ENCODE data around the gene SYTL3. TPM values are rescaled to one million over a fixed set of nuclear protein-coding genes. Genes with fewer than 3 reads are reported as not detected.
A peak's percentile ranks its signal among the peaks of the same experiment; 100 is the strongest.

The SYTL3 gene
- total and polyA plus RNA-seq, 2 of the 8 experiments (the other 6 are each of a cell fraction or from before 2014, with no cell fraction given), result 0.27 to 0.99 TPM

- TF ChIP-seq ATF2 (IDR thresholded peaks at IDR 0.05; ENCODE audit: low read length) (peak; percentile 41; the same call in 1 of the 2 replicates), RBBP5 (IDR thresholded peaks at IDR 0.05; ENCODE audit: borderline replicate concordance, low read depth, low read length) (peak; percentile 82), MAFK (IDR thresholded peaks at IDR 0.05; ENCODE audit: low read depth, low read length) (no peak), RNF2 (IDR thresholded peaks at IDR 0.05; ENCODE audit: borderline replicate concordance, low read depth, low read length, missing control alignments, poor library complexity, severe bottlenecking) (no peak), RAD21 (IDR thresholded peaks at IDR 0.05 in 1 of 2, conservative IDR thresholded peaks at IDR 0.05 in 1 of 2; ENCODE audit: low read depth in 2 of 2, low read length in 2 of 2) (no peak; a peak in 1 of 4 replicates), NANOG (IDR thresholded peaks at IDR 0.05; ENCODE audit: insufficient read depth, low read depth, low read length, poor library complexity, severe bottlenecking) (no peak), SUZ12 (IDR thresholded peaks at IDR 0.05; ENCODE audit: low read length) (no peak), SIRT6 (IDR thresholded peaks at IDR 0.05; ENCODE audit: low read length) (no peak), TAF1 (IDR thresholded peaks at IDR 0.05; ENCODE audit: low read depth, low read length) (peak; percentile 87), POU5F1 (IDR thresholded peaks at IDR 0.05; ENCODE audit: low read depth, low read length) (no peak), EGR1 (IDR thresholded peaks at IDR 0.05; ENCODE audit: borderline replicate concordance, low read depth, low read length) (no peak), CREB1 (IDR thresholded peaks at IDR 0.05) (no peak; the same call in 1 of the 2 replicates), GABPA (IDR thresholded peaks at IDR 0.05; ENCODE audit: borderline replicate concordance, insufficient read depth, low read length) (no peak), SRF (IDR thresholded peaks at IDR 0.05; ENCODE audit: low read depth, low read length) (no peak), YY1 (IDR thresholded peaks at IDR 0.05; ENCODE audit: low read depth, low read length) (peak; percentile 87), EZH2 (IDR thresholded peaks at IDR 0.05; ENCODE audit: low read depth, low read length, severe bottlenecking) (no peak), FOSL1 (IDR thresholded peaks at IDR 0.05; ENCODE audit: insufficient read depth, low read depth, low read length) (no peak), RFX5 (IDR thresholded peaks at IDR 0.05; ENCODE audit: borderline replicate concordance, low read depth, low read length) (no peak; the same call in 1 of the 2 replicates), SIX5 (IDR thresholded peaks at IDR 0.05; ENCODE audit: low read depth, low read length) (no peak), POLR2AphosphoS5 (IDR thresholded peaks at IDR 0.05; ENCODE audit: low read depth, low read length) (peak; percentile 92), KDM4A (IDR thresholded peaks at IDR 0.05; ENCODE audit: low read depth, low read length, severe bottlenecking) (no peak), JUND (IDR thresholded peaks at IDR 0.05; ENCODE audit: low read length) (peak; percentile 43; the same call in 1 of the 2 replicates)
These were observed 5.4 kb upstream of the SYTL3 start, which contains the start of gene DYNLT1 (continued) for GRCh38 chr6:158644231-158645063.
